Colonic mucosa (tissue), 4 donors: ENCODE results near the gene OGG1. TPM values are rescaled to one million over a fixed set of nuclear protein-coding genes. Genes with fewer than 3 reads are reported as not detected.

Experiments
- DNase-seq: peaks from one replicate; pipeline ENCODE4 v3.0.0-alpha.2; 2020
- H3K27ac ChIP-seq: fragments of 200-600 bp; one replicate; pipeline ENCODE4 v1.8.0; 2021
- H3K27me3 ChIP-seq: fragments of 200-600 bp; one replicate; pipeline ENCODE4 v1.8.0; 2021
- H3K36me3 ChIP-seq: fragments of 200-600 bp; one replicate; pipeline ENCODE4 v1.8.0; 2021
- H3K4me1 ChIP-seq: fragments of 200-600 bp; one replicate; pipeline ENCODE4 v1.8.0; 2021; ENCODE audit warnings: mild to moderate bottlenecking
- H3K4me3 ChIP-seq: fragments of 200-600 bp; one replicate; pipeline ENCODE4 v1.8.0; 2021
- H3K9ac ChIP-seq, 2 donors: one replicate each; pipeline ENCODE4 v1.7.0; 2013; ENCODE audit warnings: control low read depth in 2 of 2, low read depth in 2 of 2, low read length in 2 of 2
- H3K9me3 ChIP-seq: fragments of 200-600 bp; one replicate; pipeline ENCODE4 v1.8.0; 2021
- intact Hi-C: fragments of 100-400 bp; cut with DNase I; formaldehyde crosslinking; loops from one replicate; pipeline ENCODE4 v1.14.1; 2022
- total RNA-seq, 2 donors: library from RNA; stranded (reverse); fragmentation: NEBNext Ultra II Directional in 1 of 2; extraction: Animal tissue kit (Norgen Biotek cat#: 25700) in 1 of 2; gene quantifications; one replicate each; pipeline ENCODE4 v1.2.1, GENCODE V29; 2021
- TF ChIP-seq, protein P1 (sequence below): fragments of 200-600 bp; IDR thresholded peaks from one replicate; pipeline ENCODE4 v1.8.0; 2022; ENCODE audit warnings: antibody characterized with exemption, mild to moderate bottlenecking
- donor health status: healthy.
- donor health status: DM: no; HTN: no; CAD: no.
- donor health status: DM: no; HTN: no; CAD: no.

OGG1 gene
- total RNA-seq, 2 donors from 2014 or later: 19.1 to 24.9 TPM

DNA sequence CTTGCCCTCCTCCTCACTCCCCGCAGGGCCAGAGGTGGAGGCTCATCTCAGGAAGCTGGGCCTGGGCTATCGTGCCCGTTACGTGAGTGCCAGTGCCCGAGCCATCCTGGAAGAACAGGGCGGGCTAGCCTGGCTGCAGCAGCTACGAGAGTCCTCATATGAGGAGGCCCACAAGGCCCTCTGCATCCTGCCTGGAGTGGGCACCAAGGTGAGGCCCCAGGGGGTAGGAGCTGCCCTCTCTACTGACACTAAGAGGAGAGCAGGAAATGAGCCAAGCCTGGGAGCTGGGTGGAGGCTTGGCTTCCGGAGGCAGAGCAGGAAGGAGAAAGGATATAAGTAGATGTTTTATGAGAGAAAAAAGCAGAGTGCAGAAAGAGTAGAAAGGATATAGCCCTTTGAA, 4.9 kb downstream of the OGG1 start:
- TF ChIP-seq, protein P1, sequence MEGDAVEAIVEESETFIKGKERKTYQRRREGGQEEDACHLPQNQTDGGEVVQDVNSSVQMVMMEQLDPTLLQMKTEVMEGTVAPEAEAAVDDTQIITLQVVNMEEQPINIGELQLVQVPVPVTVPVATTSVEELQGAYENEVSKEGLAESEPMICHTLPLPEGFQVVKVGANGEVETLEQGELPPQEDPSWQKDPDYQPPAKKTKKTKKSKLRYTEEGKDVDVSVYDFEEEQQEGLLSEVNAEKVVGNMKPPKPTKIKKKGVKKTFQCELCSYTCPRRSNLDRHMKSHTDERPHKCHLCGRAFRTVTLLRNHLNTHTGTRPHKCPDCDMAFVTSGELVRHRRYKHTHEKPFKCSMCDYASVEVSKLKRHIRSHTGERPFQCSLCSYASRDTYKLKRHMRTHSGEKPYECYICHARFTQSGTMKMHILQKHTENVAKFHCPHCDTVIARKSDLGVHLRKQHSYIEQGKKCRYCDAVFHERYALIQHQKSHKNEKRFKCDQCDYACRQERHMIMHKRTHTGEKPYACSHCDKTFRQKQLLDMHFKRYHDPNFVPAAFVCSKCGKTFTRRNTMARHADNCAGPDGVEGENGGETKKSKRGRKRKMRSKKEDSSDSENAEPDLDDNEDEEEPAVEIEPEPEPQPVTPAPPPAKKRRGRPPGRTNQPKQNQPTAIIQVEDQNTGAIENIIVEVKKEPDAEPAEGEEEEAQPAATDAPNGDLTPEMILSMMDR: no peak
- Histone ChIP-seq H3K9ac (no peak overlapping the region), H3K27ac (no peak overlapping the region), H3K9me3 (no peaks in the 10 kb centered on the region), H3K4me1 (peaks cover 7% of the 10 kb centered on the region), H3K36me3 (peaks cover 8% of the 10 kb centered on the region), H3K4me3 (no peak overlapping the region), H3K27me3 (no peaks in the 10 kb centered on the region)
- DNase-seq: no peak
- intact Hi-C loops: no loop called here

DNA sequence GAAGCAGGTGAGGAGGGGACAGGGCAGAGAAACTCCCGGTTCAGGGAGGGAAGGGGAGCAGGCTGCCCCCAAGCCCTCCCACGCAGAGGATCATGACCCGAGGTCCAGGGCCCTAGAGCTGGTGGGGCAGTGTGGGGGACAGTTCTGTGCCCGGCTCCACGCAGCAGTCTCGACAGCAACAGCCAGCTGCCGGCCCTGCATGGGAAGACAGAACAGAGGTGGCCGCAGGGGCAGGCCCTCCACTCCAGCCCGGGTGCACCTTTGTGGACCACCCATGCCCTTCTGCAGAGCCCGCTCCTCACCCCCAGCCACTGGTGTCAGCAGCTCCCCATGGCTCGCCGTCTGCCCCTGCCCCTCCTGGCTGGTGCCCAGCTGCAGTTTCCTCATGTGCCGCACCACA, 7.7 kb downstream of the OGG1 start:
- TF ChIP-seq, protein P1: no peak
- no peak for DNase-seq
- H3K9me3 ChIP-seq: no peaks in the 10 kb centered on the region
- H3K4me1 ChIP-seq: no peaks in the 10 kb centered on the region
- no peak overlapping the region for H3K27ac ChIP-seq
- H3K9ac ChIP-seq: no peak overlapping the region
- no peak overlapping the region for H3K4me3 ChIP-seq
- intact Hi-C loops: no loop called here
- peaks cover 8% of the 10 kb centered on the region for H3K36me3 ChIP-seq
- H3K27me3 ChIP-seq: no peaks in the 10 kb centered on the region

DNA sequence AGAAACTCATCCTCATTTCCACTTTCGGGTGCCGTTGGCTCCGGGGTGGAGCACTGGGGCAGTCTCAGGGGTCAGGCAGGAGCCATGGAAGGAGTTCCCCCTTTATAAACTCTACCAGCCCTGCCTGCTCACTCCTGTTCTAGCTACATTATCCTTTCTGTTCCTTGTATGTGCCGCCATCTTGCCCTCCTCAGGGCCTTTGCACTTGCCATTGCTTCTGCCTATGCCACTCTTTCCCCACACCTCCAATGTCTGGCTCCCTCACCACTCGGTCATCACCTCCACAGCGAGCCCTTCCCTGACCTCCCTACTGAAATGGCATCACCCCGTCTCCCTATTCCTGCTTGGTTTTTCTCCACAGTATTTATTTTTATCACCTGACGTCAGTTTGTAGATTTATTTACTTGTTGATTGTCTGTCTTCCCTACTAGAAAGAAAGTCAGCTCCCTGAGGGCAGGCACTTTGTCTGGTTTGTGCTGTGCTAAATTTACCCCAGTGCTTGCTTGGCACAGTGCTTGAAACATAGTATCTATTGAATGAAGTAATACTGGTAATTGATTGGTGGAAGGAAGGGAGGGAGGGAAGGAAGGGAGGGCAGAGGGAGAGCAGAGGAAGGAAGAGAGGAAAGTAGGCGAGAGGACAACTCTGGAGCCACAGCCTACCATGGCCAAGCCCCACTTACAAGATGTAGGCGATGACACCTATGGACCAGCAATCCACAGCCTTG, 11.2 kb downstream of the OGG1 start:
- Histone ChIP-seq H3K9me3 (no peaks in the 10 kb centered on the region), H3K9ac (no peak overlapping the region), H3K27me3 (no peaks in the 10 kb centered on the region), H3K4me3 (no peak overlapping the region), H3K36me3 (peaks cover 8% of the 10 kb centered on the region), H3K4me1 (no peaks in the 10 kb centered on the region), H3K27ac (no peak overlapping the region)
- intact Hi-C loops: no loop called here
- TF ChIP-seq, protein P1: no peak
- no peak for DNase-seq

DNA sequence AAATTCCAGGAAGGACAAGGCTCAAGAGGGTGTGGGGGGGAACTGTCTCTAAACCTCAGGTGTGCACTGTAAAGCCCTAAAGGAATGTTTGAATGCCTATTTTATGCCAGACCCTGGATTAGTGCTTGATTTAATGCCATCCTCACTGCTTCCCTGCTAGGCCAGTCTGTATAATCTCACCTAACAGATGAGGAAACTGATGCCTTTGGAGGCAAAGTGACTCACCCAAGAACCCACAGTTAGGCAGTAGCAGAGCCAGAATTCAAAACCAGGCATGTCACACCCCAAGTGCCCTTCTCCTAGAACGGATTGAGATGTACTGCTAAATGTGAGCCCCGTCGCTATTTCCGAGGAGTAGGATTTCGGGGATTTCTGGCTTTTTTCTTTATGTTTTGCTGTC, 12.2 kb downstream of the OGG1 start:
- Histone ChIP-seq H3K9ac (no peak overlapping the region), H3K4me3 (no peak overlapping the region), H3K4me1 (no peaks in the 10 kb centered on the region), H3K27me3 (no peaks in the 10 kb centered on the region), H3K27ac (no peak overlapping the region), H3K9me3 (no peaks in the 10 kb centered on the region), H3K36me3 (peaks cover under 1% of the 10 kb centered on the region)
- no peak for DNase-seq
- intact Hi-C loops: no loop called here
- TF ChIP-seq, protein P1: no peak

DNA sequence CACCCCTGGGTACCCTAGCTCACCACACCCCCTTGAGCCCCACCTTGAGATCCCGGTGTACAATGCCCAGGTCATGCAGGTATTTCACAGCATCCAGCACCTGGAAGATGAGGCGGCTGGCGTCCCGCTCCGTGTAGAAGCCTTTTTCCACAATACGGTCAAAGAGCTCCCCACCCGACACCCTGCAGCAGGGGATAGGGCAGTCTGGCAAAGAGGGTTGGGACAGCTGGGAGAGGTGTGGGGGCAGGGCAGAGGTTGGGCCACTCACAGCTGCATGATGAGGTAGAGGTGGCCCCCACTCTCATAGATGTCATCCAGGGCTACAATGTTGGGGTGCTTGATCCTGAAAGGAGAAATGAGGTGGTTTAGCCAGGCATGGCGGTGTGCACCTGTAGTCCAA, 13.1 kb downstream of the OGG1 start:
- no peak overlapping the region for H3K27ac ChIP-seq
- no peak overlapping the region for H3K4me3 ChIP-seq
- no peaks in the 10 kb centered on the region for H3K9me3 ChIP-seq
- no peaks in the 10 kb centered on the region for H3K36me3 ChIP-seq
- intact Hi-C loops: no loop called here
- no peaks in the 10 kb centered on the region for H3K27me3 ChIP-seq
- H3K4me1 ChIP-seq: no peaks in the 10 kb centered on the region
- no peak overlapping the region for H3K9ac ChIP-seq
- no peak for DNase-seq
- TF ChIP-seq, protein P1: no peak
